H1 (cell line): ENCODE results near the gene CASTOR1. TPM values are rescaled to one million over a fixed set of nuclear protein-coding genes. Genes with fewer than 3 reads are reported as not detected.

Source experiments
- CTCF ChIA-PET: fragments of 300-600 bp; sonication (Branson Sonifier 250); formaldehyde crosslinking; loops from one replicate; lab custom pipeline; 2021; ENCODE audit not compliant: partially characterized antibody; lab: Charles Lee
- POLR2A ChIA-PET: fragments of 300-600 bp; sonication (Branson Sonifier 250); formaldehyde crosslinking; loops from one replicate; lab custom pipeline; 2021; ENCODE audit warnings: inconsistent platforms; ENCODE audit not compliant: partially characterized antibody; lab: Charles Lee
- DNase-seq, 2 experiments: peaks; one replicate each; pipeline versions ENCODE4 v3.0.0 to v3.0.0-alpha.2; 2010 to 2022; ENCODE audit warnings: low spot score in 2 of 2, low read depth in 1 of 2, mixed read lengths in 1 of 2
- FAIRE-seq: peaks from 2 replicates; lab custom pipeline; 2011; peaks lifted over from hg19 to GRCh38; lab: Jason Lieb, UNC
- H2AFZ ChIP-seq: 2 replicates; pipeline ENCODE4 v1.8.1; 2012; ENCODE audit warnings: low read length, inconsistent platforms
- H2AK5ac ChIP-seq: 2 replicates; pipeline ENCODE4 v1.6.1; 2013; ENCODE audit warnings: low read depth, low read length
- H2BK120ac ChIP-seq: replicated peaks from 2 replicates; pipeline ENCODE3; 2013; ENCODE audit warnings: low read depth, low read length, inconsistent platforms
- H2BK12ac ChIP-seq: 2 replicates; pipeline ENCODE4 v1.6.1; 2013; ENCODE audit warnings: low read depth, low read length
- H2BK15ac ChIP-seq: 2 replicates; pipeline ENCODE4 v1.6.1; 2013; ENCODE audit warnings: low read length
- H2BK20ac ChIP-seq: 2 replicates; pipeline ENCODE4 v1.6.1; 2013; ENCODE audit warnings: low read length
- H2BK5ac ChIP-seq: 2 replicates; pipeline ENCODE4 v1.6.1; 2013; ENCODE audit warnings: low read depth, low read length
- H3K14ac ChIP-seq: 2 replicates; pipeline ENCODE4 v1.6.1; 2013; ENCODE audit warnings: inconsistent platforms; ENCODE audit not compliant: insufficient read length
- H3K18ac ChIP-seq: 2 replicates; pipeline ENCODE4 v1.6.1; 2013; ENCODE audit warnings: low read length; ENCODE audit errors: extremely low read depth
- H3K23ac ChIP-seq: 2 replicates; pipeline ENCODE4 v1.6.1; 2013; ENCODE audit warnings: inconsistent platforms; ENCODE audit not compliant: insufficient read length
- H3K23me2 ChIP-seq: 2 replicates; pipeline ENCODE4 v1.6.1; 2013; ENCODE audit warnings: low read depth, low read length
- H3K27ac ChIP-seq: 2 replicates; pipeline ENCODE4 v1.6.1; 2011; ENCODE audit warnings: low read depth, low read length, inconsistent platforms
- H3K27me3 ChIP-seq, 4 experiments: replicated peaks in 1 of 4; 1 replicate in 1 of 4; 2 replicates in 3 of 4; pipeline versions ENCODE4 v1.6.1 to v1.8.1; 2011 to 2013; ENCODE audit warnings: low read length in 3 of 4, mild to moderate bottlenecking in 3 of 4, inconsistent platforms in 2 of 4, mixed read lengths in 2 of 4, moderate library complexity in 1 of 4; ENCODE audit not compliant: control insufficient read depth in 3 of 4, insufficient read depth in 3 of 4; ENCODE audit errors: extremely low read depth in 1 of 4
- H3K36me3 ChIP-seq, 4 experiments: 2 replicates each; pipeline versions ENCODE4 v1.6.1 to v1.8.1; 2011 to 2013; ENCODE audit warnings: mild to moderate bottlenecking in 4 of 4, low read length in 3 of 4, moderate library complexity in 2 of 4, control low read depth in 1 of 4, inconsistent platforms in 1 of 4; ENCODE audit not compliant: insufficient read depth in 4 of 4, control insufficient read depth in 2 of 4
- H3K4ac ChIP-seq: replicated peaks from 2 replicates; pipeline ENCODE3; 2013; ENCODE audit warnings: low read length, low read depth, mixed read lengths, inconsistent platforms; ENCODE audit not compliant: insufficient read length
- H3K4me1 ChIP-seq, 4 experiments: replicated peaks in 1 of 4; 1 replicate in 1 of 4; 2 replicates in 3 of 4; pipeline versions ENCODE4 v1.6.1 to v1.8.1; 2011 to 2013; ENCODE audit warnings: low read length in 3 of 4, inconsistent platforms in 2 of 4, mixed read lengths in 1 of 4; ENCODE audit not compliant: insufficient read depth in 4 of 4, control insufficient read depth in 3 of 4
- H3K4me2 ChIP-seq, 2 experiments: 2 replicates each; pipeline versions ENCODE4 v1.6.1 to v1.8.1; 2011 to 2013; ENCODE audit warnings: low read depth in 2 of 2, low read length in 2 of 2, control low read depth in 1 of 2, inconsistent platforms in 1 of 2, mild to moderate bottlenecking in 1 of 2; ENCODE audit not compliant: insufficient read depth in 1 of 2
- H3K4me3 ChIP-seq, 4 experiments: fragments of 200-600, 300-600 bp in 1 of 4; sonication (generic), shearing (Covaris generic), sonication (Bioruptor Twin) in 1 of 4; 2 replicates each; pipeline versions ENCODE4 v1.5.1 to v1.8.1; 2011 to 2016; ENCODE audit warnings: low read length in 4 of 4, low read depth in 3 of 4, control low read depth in 2 of 4, inconsistent platforms in 2 of 4, mild to moderate bottlenecking in 2 of 4, mixed read lengths in 1 of 4, moderate library complexity in 1 of 4; ENCODE audit not compliant: insufficient read depth in 2 of 4; ENCODE audit errors: extremely low read depth in 1 of 4
- H3K56ac ChIP-seq: replicated peaks from 2 replicates; pipeline ENCODE3; 2013; ENCODE audit warnings: low read depth, mild to moderate bottlenecking, mixed read lengths, low read length, inconsistent platforms; ENCODE audit not compliant: insufficient read length
- H3K79me1 ChIP-seq: 2 replicates; pipeline ENCODE4 v1.6.1; 2013; ENCODE audit warnings: low read depth, low read length, control low read depth
- H3K79me2 ChIP-seq, 2 experiments: 2 replicates each; pipeline versions ENCODE4 v1.6.1 to v1.8.1; 2012 to 2013; ENCODE audit warnings: low read length in 2 of 2, mild to moderate bottlenecking in 2 of 2, inconsistent platforms in 1 of 2; ENCODE audit not compliant: insufficient read depth in 2 of 2, control insufficient read depth in 1 of 2
- H3K9ac ChIP-seq, 4 experiments: replicated peaks in 1 of 4; 1 replicate in 1 of 4; 2 replicates in 3 of 4; pipeline versions ENCODE4 v1.6.1 to v1.8.1; 2011 to 2013; ENCODE audit warnings: low read depth in 3 of 4, low read length in 3 of 4, control low read depth in 2 of 4, mild to moderate bottlenecking in 2 of 4, moderate library complexity in 2 of 4, inconsistent platforms in 1 of 4; ENCODE audit errors: extremely low read depth in 1 of 4
- H3K9me3 ChIP-seq, 2 experiments: 2 replicates each; pipeline versions ENCODE4 v1.6.1 to v1.8.1; 2012 to 2013; ENCODE audit warnings: mild to moderate bottlenecking in 2 of 2, moderate library complexity in 2 of 2, control low read depth in 1 of 2, inconsistent platforms in 1 of 2, low read depth in 1 of 2, low read length in 1 of 2, mixed read lengths in 1 of 2; ENCODE audit not compliant: insufficient read depth in 2 of 2
- H4K20me1 ChIP-seq, 2 experiments: replicated peaks in 1 of 2; 2 replicates each; pipeline versions ENCODE3 to v1.8.1; 2011 to 2013; ENCODE audit warnings: inconsistent platforms in 2 of 2, low read length in 2 of 2, mild to moderate bottlenecking in 1 of 2; ENCODE audit not compliant: insufficient read depth in 2 of 2, control insufficient read depth in 1 of 2
- H4K5ac ChIP-seq: 2 replicates; pipeline ENCODE4 v1.6.1; 2013; ENCODE audit warnings: low read length, low read depth, mixed read lengths, inconsistent platforms; ENCODE audit not compliant: insufficient read length
- H4K8ac ChIP-seq: 2 replicates; pipeline ENCODE4 v1.8.0; 2013; ENCODE audit warnings: mild to moderate bottlenecking, moderate library complexity, low read length, inconsistent platforms; ENCODE audit not compliant: insufficient read depth; ENCODE audit errors: extremely low read depth
- H4K91ac ChIP-seq: replicated peaks from 2 replicates; pipeline ENCODE3; 2013; ENCODE audit warnings: low read length, mixed read lengths, inconsistent platforms; ENCODE audit not compliant: insufficient read length
- KDM5A ChIP-seq: fragments of 200-600 bp; IDR thresholded peaks from 2 replicates; pipeline ENCODE4 v1.7.1; 2012; ENCODE audit warnings: mild to moderate bottlenecking, low read length, inconsistent platforms, mixed read lengths
- SUZ12 ChIP-seq: fragments of 200-600 bp; sonication (generic); IDR thresholded peaks from 2 replicates; pipeline ENCODE4 v1.6.1; 2012; ENCODE audit warnings: mild to moderate bottlenecking, inconsistent platforms, low read length, moderate library complexity, mixed read lengths
- TBP ChIP-seq: IDR thresholded peaks from 2 replicates; pipeline ENCODE4 v1.6.1; 2011; ENCODE audit warnings: low read depth, low read length, improper control_type of control experiment
- WGBS, 2 experiments: shearing (Covaris generic) in 1 of 2; methylation state at CpG; one replicate each; pipeline versions ENCODE4 v1.1.6 to v1.1.7; 2013 to 2015; ENCODE audit warnings: low lambda C conversion rate in 2 of 2, mixed read lengths in 2 of 2, inconsistent platforms in 1 of 2, low coverage in 1 of 2, missing lambda C conversion rate in 1 of 2; ENCODE audit not compliant: insufficient replicate concordance in 2 of 2, insufficient coverage in 1 of 2, insufficient read length in 1 of 2; ENCODE audit errors: extremely low coverage in 1 of 2, missing lambda C conversion rate in 1 of 2; 5-methylcytosine and 5-hydroxymethylcytosine counted together
- polyA plus RNA-seq, 7 experiments: library from polyadenylated mRNA; depleted of rRNA in 3 of 7; stranded (reverse) in 5 of 7; unstranded in 2 of 7; fragments of >200 nt in 5 of 7; fragments of 200-250 nt in 2 of 7; gene quantifications; 1 replicate in 5 of 7; 2 replicates in 1 of 7; 4 replicates in 1 of 7; pipeline versions ENCODE4 v1.2.1 to v1.2.3, GENCODE V29; 2011 to 2013; ENCODE audit warnings: missing spikeins in 2 of 7, mixed read lengths in 2 of 7
- total RNA-seq: library from RNA; stranded (reverse); fragmentation: NEBNext Ultra II Directional; extraction: Animal tissue kit (Norgen Biotek cat#: 25700); gene quantifications from 2 replicates; pipeline ENCODE4 v1.2.1, GENCODE V29; 2021

CASTOR1 gene
- total and polyA plus RNA-seq, 2 of the 8 experiments (the other 6 are each of a cell fraction or from before 2014, with no cell fraction given) = 10.3 to 36.0 TPM

GRCh38 chr22:30309951-30310741 lies 20.8 kb upstream of the CASTOR1 start:
- H2BK20ac ChIP-seq = no peak overlapping the region
- H3K27ac ChIP-seq = no peak overlapping the region
- H3K4me3 ChIP-seq = no peak overlapping the region
- H3K14ac ChIP-seq = no peak overlapping the region
- H3K4me1 ChIP-seq = peaks cover 0 to 5% (median 1%) of the 10 kb centered on the region in 4 experiments; a peak in 3 of 7 replicates
- no peaks in the 10 kb centered on the region for H3K36me3 ChIP-seq
- FAIRE-seq (no peak), DNase-seq (no peak)
- H2BK5ac ChIP-seq = no peak overlapping the region
- H4K91ac ChIP-seq = no peak overlapping the region
- H2BK15ac ChIP-seq = no peak overlapping the region
- no peak overlapping the region for H2AK5ac ChIP-seq
- H2BK12ac ChIP-seq = no peak overlapping the region; the same call in 1 of the 2 replicates
- H4K5ac ChIP-seq = no peak overlapping the region
- H3K23me2 ChIP-seq = no peaks in the 10 kb centered on the region
- no peaks in the 10 kb centered on the region for H3K79me2 ChIP-seq
- TF ChIP-seq KDM5A = no peak
- TF ChIP-seq TBP = no peak
- TF ChIP-seq SUZ12 = no peak
- 0 out of 2 replicates have a peak, but pooled peaks cover 2% of the 10 kb centered on the region for H3K79me1 ChIP-seq
- no peak overlapping the region for H3K18ac ChIP-seq
- POLR2A ChIA-PET = no interaction called here
- no peak overlapping the region for H2AFZ ChIP-seq
- CTCF ChIA-PET = interaction anchor here (0.7 to 1.6 kb wide), 7 partner anchors 9 to 47 kb away, joined by 3 to 10 read pairs (median 6); no protein-coding TSS in a partner anchor
- no peak overlapping the region for H3K56ac ChIP-seq
- 88% methylated on average over 7 of the region's 7 CpGs; no CpG with 5 or more reads in 1 of the 2 experiments for WGBS, 2 experiments
- H4K20me1 ChIP-seq = peaks cover 0 to 2% of the 10 kb centered on the region in 2 experiments
- H3K4me2 ChIP-seq = no peak overlapping the region
- H3K4ac ChIP-seq = no peak overlapping the region
- H2BK120ac ChIP-seq = no peak overlapping the region
- no peak overlapping the region for H4K8ac ChIP-seq
- no peak overlapping the region for H3K23ac ChIP-seq
- H3K27me3 ChIP-seq = no peaks in the 10 kb centered on the region
- no peak overlapping the region; a peak in 1 of 7 replicates for H3K9ac ChIP-seq
- no peaks in the 10 kb centered on the region for H3K9me3 ChIP-seq
